Spleen (tissue), 11 donors: ENCODE measurements around the gene KCNQ5. TPM values are rescaled to one million over a fixed set of nuclear protein-coding genes. Genes with fewer than 3 reads are reported as not detected.

Source experiments
- DNase-seq: peaks from one replicate; pipeline ENCODE4 v3.0.0-alpha.2; 2020
- H3K27ac ChIP-seq, 8 donors: fragments of 200-600 bp; sonication (generic) in 7 of 8; 1 replicate in 4 of 8; 2 replicates in 4 of 8; pipeline versions ENCODE4 v1.5.0 to v1.8.0; 2016 to 2021; ENCODE audit warnings: inconsistent platforms in 4 of 8, mild to moderate bottlenecking in 4 of 8, moderate library complexity in 1 of 8
- H3K27me3 ChIP-seq, 7 donors: fragments of 200-600 bp; sonication (generic) in 6 of 7; replicated peaks in 1 of 7; 1 replicate in 4 of 7; 2 replicates in 3 of 7; pipeline versions ENCODE4 v1.5.0 to v1.8.0; 2016 to 2021; ENCODE audit warnings: inconsistent platforms in 3 of 7, mild to moderate bottlenecking in 1 of 7
- H3K36me3 ChIP-seq, 6 donors: fragments of 200-600 bp; sonication (generic) in 5 of 6; 1 replicate in 4 of 6; 2 replicates in 2 of 6; pipeline versions ENCODE4 v1.5.0 to v1.8.0; 2016 to 2021; ENCODE audit warnings: inconsistent platforms in 2 of 6
- H3K4me1 ChIP-seq, 6 donors: fragments of 200-600 bp; sonication (generic) in 5 of 6; 1 replicate in 3 of 6; 2 replicates in 3 of 6; pipeline versions ENCODE4 v1.5.0 to v1.8.0; 2016 to 2021; ENCODE audit warnings: inconsistent platforms in 3 of 6
- H3K4me3 ChIP-seq, 8 donors: fragments of 200-600 bp; sonication (generic) in 7 of 8; 1 replicate in 4 of 8; 2 replicates in 4 of 8; pipeline versions ENCODE4 v1.5.0 to v1.8.0; 2016 to 2021; ENCODE audit warnings: inconsistent platforms in 4 of 8, mild to moderate bottlenecking in 4 of 8, moderate library complexity in 2 of 8
- H3K9me3 ChIP-seq, 8 donors: fragments of 200-600 bp; sonication (generic) in 7 of 8; 1 replicate in 4 of 8; 2 replicates in 4 of 8; pipeline versions ENCODE4 v1.5.0 to v1.8.0; 2016 to 2021; ENCODE audit warnings: inconsistent platforms in 4 of 8
- POLR2A ChIP-seq, 3 donors: fragments of 450-650 bp; IDR thresholded peaks; one replicate each; pipeline ENCODE4 v1.5.1; 2017; ENCODE audit warnings: antibody characterized with exemption in 3 of 3, mild to moderate bottlenecking in 1 of 3
- POLR2AphosphoS5 ChIP-seq, 3 donors: sonication (generic); formaldehyde crosslinking; IDR thresholded peaks; one replicate each; pipeline ENCODE4 v1.5.1; 2017; ENCODE audit warnings: antibody characterized with exemption in 3 of 3
- WGBS, 5 donors: extraction: QIAGEN DNeasy Blood & Tissue Kit in 3 of 5; methylation state at CpG; one replicate each; pipeline versions ENCODE4 v1.1.5 to v1.1.7; 2013 to 2018; 5-methylcytosine and 5-hydroxymethylcytosine counted together
- intact Hi-C: fragments of 100-400 bp; cut with DNase I; formaldehyde crosslinking; loops from one replicate; pipeline ENCODE4 v1.15.0; 2023; ENCODE audit warnings: low total_unique reads
- polyA plus RNA-seq, 3 donors: library from polyadenylated mRNA; stranded (reverse); fragments of 200-250 nt; gene quantifications; one replicate each; pipeline ENCODE4 v1.2.1, GENCODE V29; 2013
- total RNA-seq, 7 donors: library from RNA; depleted of rRNA in 3 of 7; stranded (reverse); fragments of >200 nt in 3 of 7; fragmentation: NEBNext Ultra II Directional in 4 of 7; extraction: Animal tissue kit (Norgen Biotek cat#: 25700) in 4 of 7; gene quantifications; one replicate each; pipeline versions ENCODE4 v1.1.0 to v1.2.1, GENCODE V29; 2016 to 2021
- TF ChIP-seq, protein P1 (sequence below), 11 experiments: fragments of 200-600 bp in 7 of 11; fragments of 450-650 bp in 4 of 11; sonication (generic) in 4 of 11; IDR thresholded peaks in 8 of 11; conservative IDR thresholded peaks in 3 of 11; 1 replicate in 7 of 11; 2 replicates in 4 of 11; pipeline versions ENCODE4 v1.4.0 to v1.8.0; 2016 to 2021; ENCODE audit warnings: antibody characterized with exemption in 11 of 11, inconsistent platforms in 4 of 11, mild to moderate bottlenecking in 1 of 11
- donor health status: healthy with polysubstance abuse.
- donor health status: DM: no; HTN: no; CAD: no; lungs with moderate emphysema.
- donor health status: DM: no; HTN: no; CAD: no.
- donor health status: Bipolar disorder and iron deficiency.
- donor health status: healthy.
- donor health status: DM: no; HTN: no; CAD: no.
- donor health status: DM: yes; HTN: yes; CAD: no.

Gene KCNQ5
- total and polyA plus RNA-seq, 10 donors = 1.3 to 8.7 (median 4.4) TPM

DNA sequence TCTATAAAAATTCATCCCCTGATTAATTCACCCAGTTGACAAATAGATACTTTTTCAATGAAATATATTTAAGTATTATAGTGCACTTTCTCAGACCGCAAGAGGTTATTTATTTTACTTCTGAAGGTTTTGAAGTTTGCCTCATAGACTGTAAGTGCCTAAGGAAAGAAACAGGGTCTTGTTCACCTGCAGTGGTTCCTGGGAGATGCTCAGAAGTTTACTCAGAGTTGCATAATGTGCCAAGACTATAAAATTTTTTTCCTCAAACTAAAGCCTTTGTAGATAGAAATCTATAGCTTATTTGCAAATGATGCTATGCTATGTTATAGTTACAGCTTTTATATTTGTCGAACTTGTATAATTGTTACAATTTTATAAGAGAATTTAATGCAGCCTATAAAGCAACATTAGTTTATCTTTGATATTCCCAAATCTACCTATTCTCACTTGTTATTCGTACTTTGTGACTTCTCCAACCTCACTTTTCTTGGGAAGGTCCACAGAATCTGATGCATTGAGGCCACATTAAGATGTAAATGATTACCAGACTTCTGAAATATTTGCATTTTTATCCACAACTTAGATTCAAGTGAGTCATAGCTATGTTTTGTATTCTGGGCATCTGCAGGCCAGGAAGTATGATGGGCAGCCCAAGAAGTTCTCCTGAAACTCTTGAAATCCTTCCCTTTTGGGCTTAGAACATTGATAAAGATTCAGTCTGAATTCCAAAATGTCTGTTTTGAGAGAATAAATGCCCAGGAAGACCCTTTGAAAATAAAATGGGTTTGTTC lies 35.7 kb downstream of the KCNQ5 start:
- Histone ChIP-seq H3K4me1 (peaks cover 0 to 8% (median 0%) of the 10 kb centered on the region in 6 donors), H3K36me3 (no peaks in the 10 kb centered on the region), H3K4me3 (no peak overlapping the region), H3K27ac (no peak overlapping the region), H3K27me3 (no peaks in the 10 kb centered on the region), H3K9me3 (no peaks in the 10 kb centered on the region)
- WGBS, 5 donors = 89 to 96% (median 92%) methylated on average over 3 of the region's 3 CpGs
- TF ChIP-seq, protein P1, sequence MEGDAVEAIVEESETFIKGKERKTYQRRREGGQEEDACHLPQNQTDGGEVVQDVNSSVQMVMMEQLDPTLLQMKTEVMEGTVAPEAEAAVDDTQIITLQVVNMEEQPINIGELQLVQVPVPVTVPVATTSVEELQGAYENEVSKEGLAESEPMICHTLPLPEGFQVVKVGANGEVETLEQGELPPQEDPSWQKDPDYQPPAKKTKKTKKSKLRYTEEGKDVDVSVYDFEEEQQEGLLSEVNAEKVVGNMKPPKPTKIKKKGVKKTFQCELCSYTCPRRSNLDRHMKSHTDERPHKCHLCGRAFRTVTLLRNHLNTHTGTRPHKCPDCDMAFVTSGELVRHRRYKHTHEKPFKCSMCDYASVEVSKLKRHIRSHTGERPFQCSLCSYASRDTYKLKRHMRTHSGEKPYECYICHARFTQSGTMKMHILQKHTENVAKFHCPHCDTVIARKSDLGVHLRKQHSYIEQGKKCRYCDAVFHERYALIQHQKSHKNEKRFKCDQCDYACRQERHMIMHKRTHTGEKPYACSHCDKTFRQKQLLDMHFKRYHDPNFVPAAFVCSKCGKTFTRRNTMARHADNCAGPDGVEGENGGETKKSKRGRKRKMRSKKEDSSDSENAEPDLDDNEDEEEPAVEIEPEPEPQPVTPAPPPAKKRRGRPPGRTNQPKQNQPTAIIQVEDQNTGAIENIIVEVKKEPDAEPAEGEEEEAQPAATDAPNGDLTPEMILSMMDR (IDR thresholded peaks at IDR 0.05 in 8 of 11, conservative IDR thresholded peaks at IDR 0.05 in 3 of 11) = no peak
- TF ChIP-seq POLR2A (IDR thresholded peaks at IDR 0.05) (no peak), POLR2AphosphoS5 (IDR thresholded peaks at IDR 0.05) (no peak)
- intact Hi-C loops = no loop called here
- DNase-seq = no peak

DNA sequence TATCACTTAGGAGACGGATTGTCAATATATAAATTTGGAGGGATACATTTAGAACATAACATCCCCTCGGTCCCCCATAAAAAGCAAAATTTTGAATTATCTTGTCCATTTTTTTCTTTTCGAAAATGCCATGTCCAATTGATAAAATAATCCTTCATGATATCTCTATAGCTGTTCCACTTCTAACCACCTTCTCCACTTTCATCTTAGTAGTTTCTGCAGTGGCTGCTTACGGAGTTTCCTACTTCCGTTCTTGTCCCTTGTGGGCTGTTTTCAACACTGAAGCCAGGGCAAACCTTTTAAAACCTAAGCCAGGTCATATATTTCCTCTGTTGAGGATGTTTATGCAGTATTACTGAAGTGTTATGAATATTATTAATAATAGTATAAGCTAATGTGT lies 37.9 kb downstream of the KCNQ5 start:
- no peaks in the 10 kb centered on the region for H3K27me3 ChIP-seq
- no peak for DNase-seq
- H3K36me3 ChIP-seq = no peaks in the 10 kb centered on the region
- WGBS, 5 donors = 89 to 94% (median 93%) methylated on average over 5 of the region's 5 CpGs
- no peaks in the 10 kb centered on the region for H3K9me3 ChIP-seq
- H3K27ac ChIP-seq = no peak overlapping the region
- TF ChIP-seq POLR2AphosphoS5 (IDR thresholded peaks at IDR 0.05) (no peak), POLR2A (IDR thresholded peaks at IDR 0.05) (no peak)
- TF ChIP-seq, protein P1 (IDR thresholded peaks at IDR 0.05 in 8 of 11, conservative IDR thresholded peaks at IDR 0.05 in 3 of 11) = no peak
- intact Hi-C loops = no loop called here
- H3K4me1 ChIP-seq = no peaks in the 10 kb centered on the region
- no peak overlapping the region for H3K4me3 ChIP-seq

DNA sequence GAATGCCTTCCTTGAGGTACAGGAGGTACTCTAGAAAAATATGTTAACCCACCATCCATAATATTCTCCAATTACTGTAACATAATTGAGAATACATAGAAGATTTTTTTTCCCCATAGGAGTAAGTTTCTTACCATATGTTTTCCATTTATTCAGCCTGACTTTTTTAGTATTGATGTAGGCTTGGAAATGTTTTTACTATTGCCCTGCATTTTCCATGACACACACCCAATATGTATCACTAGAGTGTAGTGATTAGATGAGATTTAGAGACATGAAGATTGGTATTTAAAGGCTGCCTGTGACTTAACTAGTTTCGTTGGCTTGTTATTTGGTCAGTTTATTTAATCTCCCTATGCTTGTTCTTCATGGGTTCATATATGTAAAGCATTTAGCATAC lies 39.5 kb downstream of the KCNQ5 start:
- Histone ChIP-seq H3K4me3 (no peak overlapping the region), H3K4me1 (no peaks in the 10 kb centered on the region), H3K27ac (no peak overlapping the region), H3K36me3 (no peaks in the 10 kb centered on the region), H3K9me3 (no peaks in the 10 kb centered on the region), H3K27me3 (no peaks in the 10 kb centered on the region)
- DNase-seq = no peak
- WGBS, 5 donors = 79 to 88% (median 81%) methylated on average over 1 of the region's 1 CpG
- intact Hi-C loops = no loop called here
- TF ChIP-seq POLR2A (IDR thresholded peaks at IDR 0.05) (no peak), POLR2AphosphoS5 (IDR thresholded peaks at IDR 0.05) (no peak)
- TF ChIP-seq, protein P1 (IDR thresholded peaks at IDR 0.05 in 8 of 11, conservative IDR thresholded peaks at IDR 0.05 in 3 of 11) = no peak

DNA sequence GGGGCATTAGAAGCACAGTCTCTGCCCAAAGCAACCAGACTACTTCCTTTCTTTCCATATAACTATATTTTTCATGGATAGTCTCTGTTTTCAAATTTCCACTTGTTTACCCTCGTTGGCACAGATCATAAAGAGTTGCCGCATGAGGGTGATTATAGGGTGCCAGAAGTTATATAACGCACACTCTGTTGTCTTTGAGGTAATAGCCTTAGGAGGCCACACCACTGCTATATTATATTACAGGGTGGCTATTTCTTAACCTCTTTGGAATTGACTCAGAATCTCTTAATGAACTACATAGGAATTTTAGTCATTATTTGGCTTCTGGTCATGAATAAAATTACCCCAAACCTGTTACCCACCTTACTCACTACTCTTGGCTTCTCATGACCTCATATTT lies 43.7 kb downstream of the KCNQ5 start:
- H3K4me1 ChIP-seq = no peaks in the 10 kb centered on the region
- no peak overlapping the region for H3K27ac ChIP-seq
- H3K36me3 ChIP-seq = no peaks in the 10 kb centered on the region
- 89 to 93% (median 91%) methylated on average over 3 of the region's 3 CpGs for WGBS, 5 donors
- H3K27me3 ChIP-seq = no peaks in the 10 kb centered on the region
- peaks cover 0 to 4% (median 0%) of the 10 kb centered on the region in 8 donors for H3K9me3 ChIP-seq
- H3K4me3 ChIP-seq = no peak overlapping the region
- TF ChIP-seq POLR2A (IDR thresholded peaks at IDR 0.05) = no peak
- no peak for TF ChIP-seq POLR2AphosphoS5 (IDR thresholded peaks at IDR 0.05)
- TF ChIP-seq, protein P1 (IDR thresholded peaks at IDR 0.05 in 8 of 11, conservative IDR thresholded peaks at IDR 0.05 in 3 of 11) = no peak
- intact Hi-C loops = no loop called here
- no peak for DNase-seq
